HG02870 (cell line): ENCODE results near the gene CPPED1.
"Not testable (repeated sequence)": the region's sequence is repeated elsewhere in the genome, so short reads cannot be mapped to it uniquely, and the experiment has no call there.

ENCODE experiments used
- ATAC-seq: cut with Tn5 transposase; IDR thresholded peaks from one replicate; pipeline ENCODE4 v1.9.1; 2021; ENCODE audit warnings: mild to moderate bottlenecking, moderate library complexity; ENCODE audit not compliant: unreplicated experiment

Gene CPPED1, protein sequence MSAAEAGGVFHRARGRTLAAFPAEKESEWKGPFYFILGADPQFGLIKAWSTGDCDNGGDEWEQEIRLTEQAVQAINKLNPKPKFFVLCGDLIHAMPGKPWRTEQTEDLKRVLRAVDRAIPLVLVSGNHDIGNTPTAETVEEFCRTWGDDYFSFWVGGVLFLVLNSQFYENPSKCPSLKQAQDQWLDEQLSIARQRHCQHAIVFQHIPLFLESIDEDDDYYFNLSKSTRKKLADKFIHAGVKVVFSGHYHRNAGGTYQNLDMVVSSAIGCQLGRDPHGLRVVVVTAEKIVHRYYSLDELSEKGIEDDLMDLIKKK

DNA sequence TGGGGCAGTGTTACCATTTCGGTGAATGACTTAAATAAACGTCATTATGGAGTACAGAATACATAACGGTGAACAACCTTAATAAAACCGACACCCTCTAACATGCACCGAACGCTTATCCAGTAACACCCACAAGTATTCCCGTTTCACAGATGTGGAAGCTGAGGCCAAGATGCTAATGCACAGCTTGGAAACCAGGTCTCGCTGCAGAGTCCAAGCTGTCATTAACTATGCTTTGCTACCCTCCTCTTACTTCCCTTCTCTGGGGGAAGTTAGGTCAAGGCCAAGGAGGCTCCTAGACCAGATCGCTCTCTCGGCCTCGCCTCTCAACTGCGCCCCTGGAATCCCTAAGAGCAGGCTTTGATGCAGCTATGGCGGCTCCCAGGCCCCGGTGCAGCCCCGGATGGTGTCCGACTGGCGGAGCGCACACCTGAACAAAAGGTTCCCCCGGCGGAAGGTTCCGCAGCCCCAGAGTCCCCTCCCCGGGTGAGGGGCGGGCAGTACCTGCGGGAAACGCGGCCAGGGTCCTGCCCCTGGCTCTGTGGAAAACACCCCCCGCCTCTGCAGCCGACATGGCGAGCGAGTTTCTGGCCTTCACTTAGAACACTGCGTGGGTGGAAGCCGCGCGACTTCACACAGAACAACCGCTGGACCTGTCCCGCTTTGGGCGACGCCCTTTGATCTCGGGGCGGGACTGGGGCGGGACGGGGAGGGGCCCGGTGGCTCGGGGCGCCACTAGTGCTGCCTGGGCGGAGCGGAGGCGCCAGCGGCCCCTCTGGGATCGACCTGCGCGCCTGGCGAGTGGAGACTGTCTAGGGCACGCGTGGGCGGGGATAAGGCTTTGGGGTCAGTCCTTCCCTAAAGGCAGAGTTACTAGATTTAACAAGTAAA lies at the start of gene CPPED1:
Gene CPPED1, minus strand, starts transcription at position 685 of the 891 bp plus-strand sequence. Its CDS starts 111 bp downstream, at position 574.
- ATAC-seq = peak; percentile 74

DNA sequence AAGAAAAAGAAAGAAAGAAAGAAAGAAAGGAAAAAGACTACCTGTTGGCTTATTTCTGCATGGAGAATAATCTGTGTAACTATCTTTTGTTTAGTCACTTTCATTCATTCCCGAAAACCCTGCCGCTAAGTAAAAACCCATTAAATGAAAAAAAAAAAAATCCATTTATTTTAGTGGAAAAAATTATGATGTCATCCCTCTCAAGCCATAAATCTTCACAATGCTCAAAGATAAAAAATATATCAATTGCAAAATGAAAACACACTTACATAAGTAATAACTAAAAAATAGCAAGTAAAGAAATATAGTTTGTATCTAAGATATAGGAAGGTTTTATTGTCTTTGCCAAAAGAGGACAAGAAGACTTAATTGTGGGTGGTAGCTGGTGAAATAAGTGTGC lies 46.5 kb upstream of the CPPED1 start:
- no peak for ATAC-seq

DNA sequence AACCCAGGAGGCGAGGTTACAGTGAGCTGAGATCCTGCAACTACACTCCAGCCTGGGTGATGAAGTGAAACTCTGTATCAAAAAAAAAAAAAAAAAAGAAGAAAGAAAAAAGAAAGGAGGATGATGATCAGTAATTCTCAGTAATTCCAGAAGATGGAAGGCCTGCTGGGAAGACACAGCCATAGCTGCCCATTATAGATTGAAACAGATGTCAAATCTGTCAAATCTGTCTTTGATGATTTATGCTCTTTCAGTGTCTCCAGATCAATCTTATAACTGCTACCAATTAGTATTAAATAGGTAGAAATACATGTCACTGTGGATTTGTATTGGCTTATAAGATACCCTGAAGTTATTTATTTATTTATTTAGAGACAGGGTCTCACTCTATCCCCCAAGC lies 42.9 kb upstream of the CPPED1 start:
- no peak for ATAC-seq

DNA sequence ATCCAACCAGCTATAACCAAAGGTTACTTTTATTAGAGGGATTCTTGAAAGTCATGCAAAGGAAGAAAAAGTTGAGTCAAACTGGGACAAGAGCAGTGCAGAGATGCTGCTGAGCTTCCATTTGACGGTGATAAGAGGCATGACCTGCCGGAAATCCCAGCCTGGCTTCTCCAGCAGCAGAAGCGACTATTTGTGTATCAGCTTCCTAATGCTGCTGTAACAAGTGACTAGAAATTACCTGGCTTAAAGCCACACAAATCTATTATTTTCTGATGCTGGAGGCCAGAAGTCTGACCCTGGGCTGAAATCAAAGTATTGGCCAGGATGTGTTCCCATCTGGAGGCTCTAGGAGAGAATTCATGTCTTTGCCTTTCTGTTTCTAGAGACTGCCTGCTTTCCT lies 41.6 kb upstream of the CPPED1 start:
- ATAC-seq = no peak

DNA sequence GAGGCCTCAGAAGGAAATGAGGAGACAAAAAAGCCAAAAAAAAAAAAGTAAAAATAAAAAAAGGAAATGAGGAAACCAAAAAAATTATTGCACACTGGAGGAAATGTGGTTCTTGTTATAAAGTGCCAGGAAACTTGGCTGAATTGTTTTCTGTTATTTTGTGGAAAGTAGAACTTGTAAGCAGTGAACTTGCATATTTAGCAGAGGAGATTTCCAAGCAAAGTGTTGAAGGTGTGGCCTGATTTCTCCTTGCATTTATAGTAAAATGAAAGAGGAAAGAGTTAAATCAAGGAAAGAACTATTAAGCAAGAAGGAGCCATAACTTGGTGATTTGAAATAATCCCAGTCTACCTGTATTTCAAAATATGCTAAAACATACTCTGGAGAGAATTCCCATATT lies 34.1 kb upstream of the CPPED1 start:
- ATAC-seq = no peak

DNA sequence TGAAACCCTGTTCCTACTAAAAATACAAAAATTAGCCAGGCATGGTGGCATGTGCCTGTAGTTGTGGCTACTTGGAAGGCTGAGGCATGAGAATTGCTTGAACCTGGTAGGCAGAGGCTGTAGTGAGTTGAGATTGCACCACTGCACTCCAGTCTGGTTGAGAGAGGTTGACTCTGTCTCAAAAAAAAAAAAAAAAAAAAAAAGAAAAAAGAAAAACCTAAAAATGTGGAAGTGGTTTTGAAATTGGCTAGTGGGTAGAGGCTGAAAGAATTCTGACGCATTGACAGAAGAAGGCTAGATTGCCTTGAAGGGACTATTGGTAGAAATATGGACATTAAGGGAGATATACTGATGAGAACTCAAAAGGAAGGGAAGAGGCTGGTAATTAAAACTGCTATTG lies 33.6 kb upstream of the CPPED1 start:
- no peak for ATAC-seq

DNA sequence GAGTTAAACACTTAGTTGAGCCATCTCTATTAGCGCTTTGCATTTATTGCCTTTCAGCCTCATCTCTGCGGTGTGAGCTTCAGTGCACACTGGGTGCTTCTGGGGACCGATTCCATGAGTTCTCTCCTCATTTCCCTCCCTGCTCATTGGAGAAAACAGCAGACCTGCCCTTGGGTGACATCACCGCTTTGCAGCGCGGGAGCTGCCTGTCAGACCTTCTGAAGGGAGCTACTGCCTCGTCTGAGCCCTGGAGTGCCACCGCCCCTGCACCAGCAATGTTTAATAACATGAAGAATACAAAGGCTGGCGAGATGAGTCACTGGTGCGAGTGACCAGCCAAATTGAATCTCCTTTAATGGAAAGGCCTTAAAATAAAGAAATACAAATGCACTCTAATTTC lies 30.2 kb upstream of the CPPED1 start:
- ATAC-seq = no peak

DNA sequence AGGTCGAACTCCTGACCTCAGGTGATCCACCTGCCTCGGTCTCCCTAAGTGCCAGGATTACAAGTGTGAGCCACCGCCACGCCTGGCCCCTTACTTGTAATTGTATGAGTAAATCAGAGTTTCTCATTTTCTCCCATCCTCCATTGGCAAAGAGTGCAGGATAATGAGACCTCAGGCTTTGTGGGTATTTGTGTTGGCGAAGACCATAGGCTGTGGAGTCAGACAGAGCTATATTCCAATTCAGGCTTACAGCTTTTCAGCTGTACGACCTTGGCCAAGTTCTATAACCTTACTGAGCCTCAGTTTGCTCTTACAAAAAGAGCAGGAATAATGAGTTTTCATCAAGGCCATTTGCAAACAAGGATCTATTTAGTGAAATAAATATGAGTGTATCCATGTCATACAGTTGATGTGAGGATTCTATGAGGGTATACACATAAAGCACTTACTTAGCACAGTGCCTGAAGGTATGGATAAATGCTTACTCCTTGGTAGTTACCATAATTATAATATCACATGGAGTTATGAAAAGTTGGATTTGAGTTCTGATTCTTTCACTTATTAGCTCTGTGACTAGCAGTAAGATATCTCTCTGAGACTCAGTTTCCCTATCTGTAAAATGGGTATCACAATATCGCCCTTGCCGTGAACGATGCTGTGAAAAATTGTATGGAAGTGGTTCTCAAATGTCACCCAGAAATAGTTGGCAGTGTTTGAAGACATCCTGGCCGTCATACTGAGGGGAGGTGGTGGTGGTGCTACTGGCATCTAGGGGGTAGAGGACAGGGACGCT lies 25.6 kb upstream of the CPPED1 start:
- no peak for ATAC-seq

DNA sequence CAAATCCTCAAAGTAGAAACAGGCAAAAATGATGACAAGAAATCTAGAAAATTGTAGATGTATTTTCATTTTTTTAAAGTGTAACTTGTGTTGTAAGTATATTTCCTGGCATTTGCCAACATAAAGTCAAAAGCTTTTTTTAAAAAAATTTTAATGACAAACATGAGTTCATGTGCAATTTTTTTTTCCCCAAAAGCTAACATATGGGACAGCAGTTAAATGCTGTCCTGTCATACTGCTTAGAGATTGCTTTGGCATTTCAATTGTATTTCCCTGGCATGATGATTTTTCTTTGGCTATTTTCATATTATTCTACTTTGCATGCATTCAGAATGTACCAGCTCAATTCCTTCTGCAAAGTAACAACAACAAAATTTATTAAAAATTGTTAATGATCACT lies 24.5 kb upstream of the CPPED1 start:
- no peak for ATAC-seq

DNA sequence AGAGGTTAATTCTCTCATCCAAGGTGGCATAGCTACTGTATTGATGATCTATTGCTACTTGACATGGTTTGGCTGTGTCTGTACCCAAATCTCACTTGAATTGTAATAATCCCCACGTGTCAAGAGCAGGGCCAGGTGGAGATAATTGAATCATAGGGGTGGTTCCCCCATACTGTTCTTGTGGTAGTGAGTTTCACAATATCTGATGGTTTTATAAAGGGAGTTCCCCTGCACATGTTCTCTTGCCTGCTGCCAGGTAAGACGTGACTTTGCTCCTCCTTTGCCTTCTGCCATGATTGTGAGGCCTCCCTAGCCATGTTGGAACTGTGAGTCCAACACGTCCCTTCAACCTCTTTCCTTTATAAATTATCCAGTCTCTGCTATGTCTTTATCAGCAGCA lies 22.9 kb upstream of the CPPED1 start:
- ATAC-seq = no peak

DNA sequence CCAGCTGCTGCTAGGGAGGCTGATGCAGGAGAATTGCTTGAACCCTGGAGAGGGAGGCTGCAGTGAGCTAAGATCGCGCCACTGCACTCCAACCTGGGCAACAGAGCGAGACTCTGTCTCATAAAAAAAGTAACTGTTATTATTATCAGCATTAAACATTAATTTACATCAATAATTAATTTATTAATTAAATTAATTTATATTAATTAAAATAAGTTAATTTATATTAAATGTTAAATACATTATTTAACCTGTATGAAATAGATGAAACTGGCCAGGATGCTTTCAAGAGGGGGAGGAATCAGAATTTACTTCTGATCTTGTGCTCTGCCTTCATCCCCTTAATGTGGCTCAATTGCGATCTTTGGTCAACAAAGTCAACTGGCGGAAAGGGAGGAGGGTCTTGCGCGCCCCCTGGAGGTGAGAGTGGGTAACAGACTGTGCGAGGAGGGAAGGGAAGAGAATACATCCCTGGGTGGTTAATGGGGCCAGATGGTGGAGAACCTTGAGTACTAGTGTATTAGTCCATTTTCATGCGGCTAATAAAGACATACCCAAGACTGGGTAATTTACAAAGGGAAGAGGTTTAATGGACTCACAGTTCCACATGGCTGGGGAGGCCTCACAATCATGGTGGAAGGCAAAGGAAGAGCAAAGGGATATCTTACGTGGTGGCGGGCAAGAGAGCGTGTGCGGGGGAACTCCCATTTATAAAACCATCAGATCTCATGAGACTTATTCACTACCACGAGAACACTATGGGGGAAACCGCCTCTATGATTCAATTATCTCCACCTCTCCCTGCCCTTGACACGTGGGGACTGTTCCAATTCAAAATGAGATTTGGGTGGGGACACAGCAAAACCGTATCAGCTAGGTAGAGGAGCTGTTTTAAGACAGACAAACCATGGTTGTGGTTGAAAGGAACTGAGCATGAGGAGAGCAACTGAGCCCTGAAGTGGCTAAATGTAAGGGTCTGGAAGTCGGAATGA lies 15.7 kb upstream of the CPPED1 start:
- no peak for ATAC-seq

DNA sequence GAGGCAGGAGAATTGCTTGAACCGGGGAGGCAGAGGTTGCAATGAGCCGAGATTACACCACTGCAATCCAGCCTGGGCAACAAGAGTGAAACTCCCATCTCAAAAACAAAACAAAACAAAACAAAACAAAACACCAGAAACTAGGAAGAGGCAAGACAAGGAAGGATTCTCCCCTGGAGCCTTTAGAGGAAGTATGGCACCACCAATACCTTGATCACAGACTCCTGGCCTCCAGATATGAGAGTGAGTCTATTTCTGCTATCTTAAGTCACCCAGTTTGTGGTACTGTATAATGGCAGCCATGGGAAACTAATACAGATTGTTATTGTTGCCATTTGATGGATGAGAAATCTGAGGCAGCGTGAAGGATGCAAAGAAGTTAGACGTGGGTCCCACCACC lies 14.6 kb upstream of the CPPED1 start:
- ATAC-seq = no peak

DNA sequence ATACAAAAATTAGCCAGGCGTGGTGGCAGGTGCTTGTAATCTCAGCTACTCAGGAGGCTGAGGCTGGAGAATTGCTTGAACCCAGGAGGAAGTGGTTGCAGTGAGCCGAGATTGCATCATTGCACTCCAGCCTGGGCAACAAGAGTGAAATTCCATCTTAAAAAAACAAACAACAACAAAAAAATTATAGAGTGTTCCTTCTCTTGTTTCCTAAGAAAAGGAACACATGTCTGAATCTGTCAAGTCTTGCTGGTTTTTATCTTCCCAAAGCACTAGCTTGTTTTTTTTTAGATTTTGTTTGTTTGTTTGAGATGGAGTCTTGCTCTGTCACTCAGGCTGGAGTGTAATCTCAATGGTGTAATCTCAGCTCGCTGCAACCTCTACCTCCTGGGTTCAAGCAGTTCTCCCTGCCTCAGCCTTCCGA lies 13.1 kb upstream of the CPPED1 start:
- not testable (repeated sequence) for ATAC-seq

DNA sequence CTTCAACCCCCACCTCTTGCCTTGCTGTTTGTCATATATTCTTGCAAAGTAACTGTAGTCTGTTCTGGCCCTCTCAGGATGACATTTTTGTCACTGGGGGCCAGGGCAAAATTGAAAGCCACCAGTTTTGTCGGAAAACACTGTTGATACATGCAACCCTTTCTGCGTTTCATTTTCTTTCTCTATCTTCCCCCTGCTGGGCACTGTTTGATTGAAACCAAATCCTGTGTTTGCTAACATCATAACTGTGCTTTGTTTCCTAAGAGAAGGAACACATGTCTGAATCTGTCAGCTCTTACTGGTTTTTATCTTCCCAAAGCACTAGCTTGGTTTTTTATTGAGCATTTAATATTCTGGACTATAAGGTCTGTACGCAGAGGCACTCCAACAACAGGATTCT lies 11.7 kb upstream of the CPPED1 start:
- no peak for ATAC-seq

DNA sequence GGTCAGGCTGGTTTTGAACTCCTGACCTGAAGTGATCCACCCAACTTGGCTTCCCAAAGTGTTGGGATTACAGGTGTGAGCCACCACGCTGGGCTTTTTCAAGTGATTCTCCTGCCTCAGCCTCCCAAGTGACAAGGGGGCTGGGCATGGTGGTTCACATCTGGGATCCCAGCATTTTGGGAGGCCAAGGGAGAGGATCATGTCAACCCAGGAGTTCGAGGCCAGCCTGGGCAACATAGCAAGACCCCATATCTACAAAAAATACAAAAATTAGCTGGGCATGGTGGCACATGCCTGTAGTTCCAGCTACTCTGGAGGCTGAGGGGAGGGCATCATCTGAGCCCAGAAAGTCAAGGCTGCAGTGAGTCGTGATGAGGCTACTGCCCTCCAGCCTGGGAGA lies 10.0 kb upstream of the CPPED1 start:
- ATAC-seq = not testable (repeated sequence)

DNA sequence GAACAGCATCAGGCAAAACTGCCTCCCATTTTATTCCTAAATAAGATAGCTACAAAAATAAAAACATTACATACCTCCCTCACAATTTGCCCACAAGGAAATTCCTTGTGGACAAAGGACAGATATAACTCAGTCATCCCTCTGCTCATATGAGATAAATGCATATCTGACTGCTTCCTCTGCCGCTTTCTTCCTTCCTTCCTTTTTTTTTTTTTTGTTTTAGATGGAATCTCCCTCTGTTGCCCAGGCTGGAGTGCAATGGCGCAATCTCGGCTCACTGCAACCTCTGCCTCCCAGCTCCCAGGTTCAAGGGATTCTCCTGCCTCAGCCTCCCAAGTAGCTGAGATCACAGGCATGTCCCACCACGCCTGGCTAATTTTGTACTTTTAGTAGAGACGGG lies 9.6 kb upstream of the CPPED1 start:
- ATAC-seq = not testable (repeated sequence)

DNA sequence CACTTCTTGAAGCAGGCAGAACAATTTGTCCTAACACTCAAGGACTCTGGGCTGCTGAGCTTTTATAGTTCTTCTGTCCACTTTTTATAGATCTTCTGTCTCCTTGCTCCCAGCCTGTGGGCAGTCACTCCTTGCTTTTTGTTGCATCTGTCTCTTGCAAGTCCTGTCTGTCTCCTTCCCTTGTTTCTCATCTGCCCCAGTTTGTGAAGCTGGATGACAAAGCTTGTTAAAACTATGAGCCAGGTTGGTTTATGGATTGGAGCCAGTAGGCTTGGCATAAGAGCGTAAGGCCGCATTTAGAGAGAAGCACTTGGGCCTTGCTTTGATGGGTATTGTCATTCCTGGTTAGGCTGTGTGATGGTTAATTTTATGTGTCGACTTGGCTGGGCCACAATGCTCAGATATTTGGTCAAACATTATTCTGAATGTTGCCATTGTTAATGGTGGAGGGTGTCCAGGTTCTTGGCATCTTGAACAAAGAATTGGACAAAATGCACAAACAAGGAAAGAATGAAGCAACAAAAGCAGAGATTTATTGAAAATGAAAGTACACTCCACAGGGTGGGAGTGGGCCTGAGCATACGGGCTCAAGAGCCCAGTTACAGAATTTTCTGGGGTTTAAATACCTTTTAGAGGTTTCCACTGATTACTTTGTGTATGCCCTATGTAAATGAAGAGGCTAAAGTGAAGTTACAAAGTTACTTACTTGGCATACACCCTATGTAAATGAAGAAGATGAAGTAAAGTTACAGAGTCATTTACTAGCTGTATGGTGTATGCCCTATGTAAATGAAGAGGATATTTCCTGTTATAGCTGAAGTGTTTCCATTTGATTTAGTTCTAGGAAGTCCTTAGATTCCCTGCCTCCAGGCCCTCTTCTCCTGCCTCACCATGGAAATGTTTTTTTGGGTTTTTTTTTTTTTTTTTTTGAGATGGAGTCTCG lies 8.0 kb upstream of the CPPED1 start:
- no peak for ATAC-seq

DNA sequence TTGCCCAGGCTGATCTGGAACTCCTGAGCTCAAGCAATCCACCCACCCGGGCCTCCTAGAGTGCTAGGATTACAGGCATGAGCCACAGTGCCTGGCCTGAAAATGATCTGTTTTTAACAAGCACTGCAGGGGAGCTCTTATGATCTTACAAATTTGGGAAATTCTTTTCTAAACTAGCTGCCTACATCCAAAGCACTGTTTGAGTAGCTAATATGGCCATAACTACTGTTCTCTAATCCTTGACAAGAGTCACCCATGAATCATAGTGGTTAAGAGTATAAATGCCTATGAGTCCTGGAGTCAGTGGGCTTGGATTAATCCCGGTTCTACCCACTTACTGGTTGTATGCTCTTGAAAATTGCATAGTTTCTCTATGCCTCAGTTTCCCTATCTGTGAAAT lies 1.4 kb upstream of the CPPED1 start:
- no peak for ATAC-seq

DNA sequence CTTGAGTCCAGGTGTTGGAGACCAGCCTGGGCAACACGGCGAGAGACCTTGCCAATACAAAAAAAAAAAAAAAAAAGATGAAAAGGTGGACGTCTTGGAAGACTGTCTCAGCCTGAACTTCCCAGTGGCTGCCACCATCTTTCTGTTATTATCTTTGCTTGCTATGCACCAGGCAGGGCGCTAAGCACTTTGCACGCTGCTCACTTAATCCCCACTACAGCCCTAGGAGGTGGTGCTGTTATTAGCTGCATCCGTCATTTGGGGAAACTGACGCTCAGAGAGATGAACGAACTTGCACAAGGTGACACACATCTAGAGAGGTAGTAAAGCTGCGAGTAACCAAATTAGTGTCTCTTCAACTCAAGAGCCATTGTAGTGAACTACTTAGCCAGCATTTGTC lies 708 bp upstream of the CPPED1 start:
- ATAC-seq = no peak
